HepG2 (cell line): ENCODE results near the gene CD79A. TPM values are rescaled to one million over a fixed set of nuclear protein-coding genes. Genes with fewer than 3 reads are reported as not detected.
A peak's percentile ranks its signal among the peaks of the same experiment; 100 is the strongest.

Experiments used
- BRCA1 ChIP-seq: sonication (generic); formaldehyde crosslinking; IDR thresholded peaks from 2 replicates; pipeline ENCODE4 v1.4.0; 2020; ENCODE audit warnings: missing genetic modification reagents
- CHCHD3 ChIP-seq: sonication (generic); formaldehyde crosslinking; IDR thresholded peaks from 2 replicates; pipeline ENCODE4 v1.8.0; 2022; ENCODE audit warnings: mild to moderate bottlenecking, missing genetic modification reagents, moderate library complexity
- DPF2 ChIP-seq: sonication (generic); formaldehyde crosslinking; IDR thresholded peaks from 2 replicates; pipeline ENCODE4 v1.4.0; 2020; ENCODE audit warnings: mild to moderate bottlenecking, low read depth, missing genetic modification reagents, borderline replicate concordance
- NAIF1 ChIP-seq: sonication (generic); formaldehyde crosslinking; IDR thresholded peaks from 2 replicates; pipeline ENCODE4 v1.5.0; 2020; ENCODE audit warnings: mild to moderate bottlenecking, missing genetic modification reagents, borderline replicate concordance
- NPAS2 ChIP-seq: sonication (generic); formaldehyde crosslinking; IDR thresholded peaks from 2 replicates; pipeline ENCODE4 v1.8.0; 2022; ENCODE audit warnings: mild to moderate bottlenecking, missing genetic modification reagents, borderline replicate concordance
- RBM39 ChIP-seq: fragments of 200-400 bp; formaldehyde crosslinking; IDR thresholded peaks from one replicate; pipeline ENCODE4 v1.6.1; 2018; ENCODE audit warnings: antibody characterized with exemption, mild to moderate bottlenecking, low read depth, low read length; ENCODE audit not compliant: poor library complexity, severe bottlenecking
- THAP11 ChIP-seq: IDR thresholded peaks from 2 replicates; pipeline ENCODE4 v1.6.1; 2016; ENCODE audit warnings: missing biosample characterization, missing genetic modification reagents
- TRIM22 ChIP-seq: fragments of 450-650 bp; IDR thresholded peaks from 2 replicates; pipeline ENCODE4 v1.6.1; 2017
- YY1 ChIP-seq: IDR thresholded peaks from 2 replicates; pipeline ENCODE4 v1.6.1; 2011; ENCODE audit warnings: low read length, low read depth, moderate library complexity, mild to moderate bottlenecking; ENCODE audit not compliant: insufficient read depth, insufficient replicate concordance
- ZBED4 ChIP-seq: sonication (generic); formaldehyde crosslinking; IDR thresholded peaks from 2 replicates; pipeline ENCODE4 v1.4.0; 2020; ENCODE audit warnings: missing genetic modification reagents, borderline replicate concordance
- ZNF790 ChIP-seq: sonication (generic); formaldehyde crosslinking; IDR thresholded peaks from 2 replicates; pipeline ENCODE4 v1.8.0; 2022; ENCODE audit warnings: missing genetic modification reagents, mild to moderate bottlenecking, borderline replicate concordance
- polyA plus RNA-seq, 8 experiments: library from polyadenylated mRNA; depleted of rRNA in 3 of 8; stranded (reverse) in 7 of 8; unstranded in 1 of 8; fragments of >200 nt; fragmentation: Illumina TruSeq in 4 of 8; extraction: Trizol in 4 of 8; gene quantifications; 2 replicates each; pipeline versions ENCODE4 v1.2.1 to v1.2.3, GENCODE V29; 2011 to 2016; ENCODE audit warnings: low read depth in 4 of 8, missing spikeins in 1 of 8, mixed read lengths in 1 of 8; ENCODE audit not compliant: insufficient read depth in 1 of 8
- total RNA-seq, 5 experiments: library from RNA; depleted of rRNA; stranded (reverse); fragments of >200 nt; fragmentation: Illumina TruSeq; extraction: Trizol; gene quantifications; 2 replicates each; pipeline ENCODE4 v1.2.3, GENCODE V29; 2016; ENCODE audit warnings: low read depth in 1 of 5
- TF ChIP-seq, protein P1 (sequence below): sonication (generic); formaldehyde crosslinking; IDR thresholded peaks from 2 replicates; pipeline ENCODE4 v1.8.1; 2023; ENCODE audit warnings: mild to moderate bottlenecking, missing genetic modification reagents
- TF ChIP-seq, protein P2 (sequence below): sonication (generic); formaldehyde crosslinking; IDR thresholded peaks from 2 replicates; pipeline ENCODE4 v1.4.0; 2020; ENCODE audit warnings: missing genetic modification reagents
- TF ChIP-seq, protein P3 (sequence below): IDR thresholded peaks from 2 replicates; pipeline ENCODE4 v1.6.1; 2016; ENCODE audit warnings: low read depth, borderline replicate concordance
- TF ChIP-seq, protein P4 (sequence below): sonication (generic); formaldehyde crosslinking; IDR thresholded peaks from 2 replicates; pipeline ENCODE4 v1.4.0; 2020; ENCODE audit warnings: missing genetic modification reagents

Gene CD79A
- total and polyA plus RNA-seq, 2 of the 13 experiments (the other 11 are each of a cell fraction or from before 2014, with no cell fraction given), result 0.24 to 0.33 TPM

DNA sequence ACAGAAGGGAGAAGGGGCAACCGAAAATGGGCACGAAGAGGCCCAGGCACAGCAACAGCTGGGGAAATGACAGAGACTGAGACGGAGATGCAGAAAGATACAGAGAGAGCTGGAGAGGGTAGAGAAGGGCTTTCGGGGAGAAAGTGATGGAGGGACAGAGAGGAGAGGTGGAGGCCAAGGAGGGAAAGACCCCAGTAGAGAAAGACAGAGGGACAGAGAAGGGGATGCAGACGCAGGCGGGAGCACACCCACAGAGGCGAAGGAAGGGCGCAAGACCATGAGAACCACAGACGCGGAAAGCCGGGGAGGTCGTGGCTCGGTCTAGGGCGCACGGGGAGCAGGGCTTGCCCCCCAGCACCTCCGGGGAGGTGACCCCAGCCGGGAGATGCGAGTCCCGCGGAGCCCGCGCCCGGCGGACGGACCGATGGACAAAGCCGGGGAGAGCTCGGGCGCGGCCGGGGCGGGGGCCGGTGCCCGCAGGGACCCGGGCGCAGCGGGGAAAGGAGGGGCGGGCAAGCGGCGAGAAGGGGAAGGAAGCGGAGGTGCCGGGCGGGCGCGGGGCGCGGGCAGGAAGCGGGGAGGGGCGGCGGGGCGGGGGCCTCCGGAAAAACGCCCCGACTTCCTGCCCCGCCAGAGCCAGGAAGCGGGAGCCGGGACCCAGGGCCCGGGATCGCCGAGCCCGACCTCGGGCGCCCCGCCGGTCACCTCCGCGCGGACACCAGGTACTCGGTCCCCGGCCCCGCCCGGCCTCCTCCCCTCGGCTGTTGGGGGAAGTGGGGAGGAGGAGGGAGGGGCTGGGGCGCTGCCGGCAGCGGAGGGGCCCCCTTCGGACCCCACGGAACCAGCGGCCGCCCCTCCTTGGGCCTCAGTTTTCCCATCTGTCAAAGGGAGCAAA, 5.7 kb downstream of the CD79A start, which contains the start of gene ARHGEF1 (continued):
- TF ChIP-seq BRCA1 (CRISPR knock-in tag) (no peak), CHCHD3 (CRISPR knock-in tag) (no peak), RBM39 (peak; percentile 44), THAP11 (CRISPR knock-in tag) (peak; percentile 46; the same call in 1 of the 2 replicates), DPF2 (no peak), ZNF790 (CRISPR knock-in tag) (no peak), ZBED4 (CRISPR knock-in tag) (peak; percentile 22; the same call in 1 of the 2 replicates), NPAS2 (CRISPR knock-in tag) (no peak), NAIF1 (CRISPR knock-in tag) (no peak), YY1 (no peak), TRIM22 (no peak)
- TF ChIP-seq, protein P1, sequence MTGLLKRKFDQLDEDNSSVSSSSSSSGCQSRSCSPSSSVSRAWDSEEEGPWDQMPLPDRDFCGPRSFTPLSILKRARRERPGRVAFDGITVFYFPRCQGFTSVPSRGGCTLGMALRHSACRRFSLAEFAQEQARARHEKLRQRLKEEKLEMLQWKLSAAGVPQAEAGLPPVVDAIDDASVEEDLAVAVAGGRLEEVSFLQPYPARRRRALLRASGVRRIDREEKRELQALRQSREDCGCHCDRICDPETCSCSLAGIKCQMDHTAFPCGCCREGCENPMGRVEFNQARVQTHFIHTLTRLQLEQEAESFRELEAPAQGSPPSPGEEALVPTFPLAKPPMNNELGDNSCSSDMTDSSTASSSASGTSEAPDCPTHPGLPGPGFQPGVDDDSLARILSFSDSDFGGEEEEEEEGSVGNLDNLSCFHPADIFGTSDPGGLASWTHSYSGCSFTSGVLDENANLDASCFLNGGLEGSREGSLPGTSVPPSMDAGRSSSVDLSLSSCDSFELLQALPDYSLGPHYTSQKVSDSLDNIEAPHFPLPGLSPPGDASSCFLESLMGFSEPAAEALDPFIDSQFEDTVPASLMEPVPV (CRISPR knock-in tag), result peak; percentile 63; the same call in 1 of the 2 replicates
- TF ChIP-seq, protein P2, sequence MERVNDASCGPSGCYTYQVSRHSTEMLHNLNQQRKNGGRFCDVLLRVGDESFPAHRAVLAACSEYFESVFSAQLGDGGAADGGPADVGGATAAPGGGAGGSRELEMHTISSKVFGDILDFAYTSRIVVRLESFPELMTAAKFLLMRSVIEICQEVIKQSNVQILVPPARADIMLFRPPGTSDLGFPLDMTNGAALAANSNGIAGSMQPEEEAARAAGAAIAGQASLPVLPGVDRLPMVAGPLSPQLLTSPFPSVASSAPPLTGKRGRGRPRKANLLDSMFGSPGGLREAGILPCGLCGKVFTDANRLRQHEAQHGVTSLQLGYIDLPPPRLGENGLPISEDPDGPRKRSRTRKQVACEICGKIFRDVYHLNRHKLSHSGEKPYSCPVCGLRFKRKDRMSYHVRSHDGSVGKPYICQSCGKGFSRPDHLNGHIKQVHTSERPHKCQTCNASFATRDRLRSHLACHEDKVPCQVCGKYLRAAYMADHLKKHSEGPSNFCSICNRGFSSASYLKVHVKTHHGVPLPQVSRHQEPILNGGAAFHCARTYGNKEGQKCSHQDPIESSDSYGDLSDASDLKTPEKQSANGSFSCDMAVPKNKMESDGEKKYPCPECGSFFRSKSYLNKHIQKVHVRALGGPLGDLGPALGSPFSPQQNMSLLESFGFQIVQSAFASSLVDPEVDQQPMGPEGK (CRISPR knock-in tag), result peak; percentile 87
- TF ChIP-seq, protein P3, sequence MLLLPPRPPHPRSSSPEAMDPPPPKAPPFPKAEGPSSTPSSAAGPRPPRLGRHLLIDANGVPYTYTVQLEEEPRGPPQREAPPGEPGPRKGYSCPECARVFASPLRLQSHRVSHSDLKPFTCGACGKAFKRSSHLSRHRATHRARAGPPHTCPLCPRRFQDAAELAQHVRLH (CRISPR knock-in tag), result no peak
- TF ChIP-seq, protein P4, sequence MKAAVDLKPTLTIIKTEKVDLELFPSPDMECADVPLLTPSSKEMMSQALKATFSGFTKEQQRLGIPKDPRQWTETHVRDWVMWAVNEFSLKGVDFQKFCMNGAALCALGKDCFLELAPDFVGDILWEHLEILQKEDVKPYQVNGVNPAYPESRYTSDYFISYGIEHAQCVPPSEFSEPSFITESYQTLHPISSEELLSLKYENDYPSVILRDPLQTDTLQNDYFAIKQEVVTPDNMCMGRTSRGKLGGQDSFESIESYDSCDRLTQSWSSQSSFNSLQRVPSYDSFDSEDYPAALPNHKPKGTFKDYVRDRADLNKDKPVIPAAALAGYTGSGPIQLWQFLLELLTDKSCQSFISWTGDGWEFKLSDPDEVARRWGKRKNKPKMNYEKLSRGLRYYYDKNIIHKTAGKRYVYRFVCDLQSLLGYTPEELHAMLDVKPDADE (CRISPR knock-in tag), result no peak
